Upper lobe of right lung (tissue), 1 donor: ENCODE results near the gene GLP2R. TPM values are rescaled to one million over a fixed set of nuclear protein-coding genes. Genes with fewer than 3 reads are reported as not detected.

Experiments used
- ATAC-seq: fragments of 200-7000 bp; cut with Tn5 transposase; one replicate; pipeline ENCODE4 v1.9.1; 2020; ENCODE audit warnings: mild to moderate bottlenecking, moderate library complexity
- DNase-seq: peaks from one replicate; pipeline ENCODE4 v3.0.0-alpha.2; 2020
- H3K27ac ChIP-seq: fragments of 200-600 bp; one replicate; pipeline ENCODE4 v1.8.0; 2022
- H3K27me3 ChIP-seq: fragments of 200-600 bp; one replicate; pipeline ENCODE4 v1.8.0; 2022; ENCODE audit warnings: mild to moderate bottlenecking
- H3K36me3 ChIP-seq: fragments of 200-600 bp; one replicate; pipeline ENCODE4 v1.8.0; 2022
- H3K4me1 ChIP-seq: fragments of 200-600 bp; one replicate; pipeline ENCODE4 v1.8.0; 2022
- H3K4me3 ChIP-seq: fragments of 200-600 bp; one replicate; pipeline ENCODE4 v1.8.0; 2022; ENCODE audit warnings: mild to moderate bottlenecking
- H3K9me3 ChIP-seq: fragments of 200-600 bp; one replicate; pipeline ENCODE4 v1.8.0; 2022
- CTCF ChIP-seq: fragments of 200-600 bp; IDR thresholded peaks from one replicate; pipeline ENCODE4 v1.8.0; 2022; ENCODE audit warnings: antibody characterized with exemption
- intact Hi-C: fragments of 100-400 bp; cut with DNase I; formaldehyde crosslinking; loops from one replicate; pipeline ENCODE4 v1.11.0; 2022
- total RNA-seq: library from RNA; stranded (reverse); fragmentation: NEBNext Ultra II Directional; extraction: Animal tissue kit (Norgen Biotek cat#: 25700); gene quantifications from one replicate; pipeline ENCODE4 v1.2.1, GENCODE V29; 2021
- donor health status: DM: no; HTN: yes; CAD: no; lungs with severe emphysema.

GLP2R gene
- total RNA-seq, 1 donor from 2014 or later, result 1.8 TPM

GRCh38 chr17:9788601-9789000 lies 37.1 kb upstream of the GLP2R start:
- Histone ChIP-seq H3K4me3 (no peak overlapping the region), H3K4me1 (no peaks in the 10 kb centered on the region), H3K9me3 (no peaks in the 10 kb centered on the region), H3K27me3 (no peaks in the 10 kb centered on the region), H3K36me3 (no peaks in the 10 kb centered on the region), H3K27ac (no peak overlapping the region)
- DNase-seq (no peak), ATAC-seq (no peak)
- intact Hi-C loops, result no loop called here
- TF ChIP-seq CTCF, result no peak

- intact Hi-C loops, result no loop called here
- Histone ChIP-seq H3K27ac (no peak overlapping the region), H3K9me3 (no peaks in the 10 kb centered on the region), H3K4me1 (no peaks in the 10 kb centered on the region), H3K36me3 (no peaks in the 10 kb centered on the region), H3K27me3 (no peaks in the 10 kb centered on the region), H3K4me3 (no peak overlapping the region)
- DNase-seq (no peak), ATAC-seq (no peak)
- TF ChIP-seq CTCF, result no peak
These were observed 35.4 kb upstream of the GLP2R start for GRCh38 chr17:9790316-9790715.

- no peak for DNase-seq
- Histone ChIP-seq H3K9me3 (no peaks in the 10 kb centered on the region), H3K36me3 (no peaks in the 10 kb centered on the region), H3K4me3 (no peak within 1 kb of the TSS), H3K4me1 (no peaks in the 10 kb centered on the region), H3K27me3 (no peaks in the 10 kb centered on the region), H3K27ac (no peak within 1 kb of the TSS)
- intact Hi-C loops, result no loop called here
- no peak for TF ChIP-seq CTCF
- ATAC-seq, result no peak
These were observed 34.5 kb upstream of the GLP2R start, which contains the start of gene DHRS7C for GRCh38 chr17:9790889-9791876. TSS of gene DHRS7C (minus strand) at chr17:9791592. CDS start at chr17:9791284, 308 bp downstream.

GRCh38 chr17:9792181-9792840 lies 33.4 kb upstream of the GLP2R start:
- no peaks in the 10 kb centered on the region for H3K27me3 ChIP-seq
- H3K4me1 ChIP-seq, result no peaks in the 10 kb centered on the region
- ATAC-seq (no peak), DNase-seq (no peak)
- no peaks in the 10 kb centered on the region for H3K36me3 ChIP-seq
- no peak overlapping the region for H3K4me3 ChIP-seq
- H3K27ac ChIP-seq, result no peak overlapping the region
- intact Hi-C loops, result no loop called here
- no peaks in the 10 kb centered on the region for H3K9me3 ChIP-seq
- TF ChIP-seq CTCF, result no peak

- Histone ChIP-seq H3K27me3 (no peaks in the 10 kb centered on the region), H3K4me1 (no peaks in the 10 kb centered on the region), H3K36me3 (no peaks in the 10 kb centered on the region), H3K9me3 (no peaks in the 10 kb centered on the region), H3K27ac (no peak overlapping the region), H3K4me3 (no peak overlapping the region)
- no peak for ATAC-seq
- intact Hi-C loops, result no loop called here
- TF ChIP-seq CTCF, result no peak
- DNase-seq, result no peak
These were observed 27.7 kb upstream of the GLP2R start for GRCh38 chr17:9798008-9798407.
